ENCODE results near the gene STARD7.
"Not testable (repeated sequence)": the region's sequence is repeated elsewhere in the genome, so short reads cannot be mapped to it uniquely, and the experiment has no call there.

STARD7 gene

DNA sequence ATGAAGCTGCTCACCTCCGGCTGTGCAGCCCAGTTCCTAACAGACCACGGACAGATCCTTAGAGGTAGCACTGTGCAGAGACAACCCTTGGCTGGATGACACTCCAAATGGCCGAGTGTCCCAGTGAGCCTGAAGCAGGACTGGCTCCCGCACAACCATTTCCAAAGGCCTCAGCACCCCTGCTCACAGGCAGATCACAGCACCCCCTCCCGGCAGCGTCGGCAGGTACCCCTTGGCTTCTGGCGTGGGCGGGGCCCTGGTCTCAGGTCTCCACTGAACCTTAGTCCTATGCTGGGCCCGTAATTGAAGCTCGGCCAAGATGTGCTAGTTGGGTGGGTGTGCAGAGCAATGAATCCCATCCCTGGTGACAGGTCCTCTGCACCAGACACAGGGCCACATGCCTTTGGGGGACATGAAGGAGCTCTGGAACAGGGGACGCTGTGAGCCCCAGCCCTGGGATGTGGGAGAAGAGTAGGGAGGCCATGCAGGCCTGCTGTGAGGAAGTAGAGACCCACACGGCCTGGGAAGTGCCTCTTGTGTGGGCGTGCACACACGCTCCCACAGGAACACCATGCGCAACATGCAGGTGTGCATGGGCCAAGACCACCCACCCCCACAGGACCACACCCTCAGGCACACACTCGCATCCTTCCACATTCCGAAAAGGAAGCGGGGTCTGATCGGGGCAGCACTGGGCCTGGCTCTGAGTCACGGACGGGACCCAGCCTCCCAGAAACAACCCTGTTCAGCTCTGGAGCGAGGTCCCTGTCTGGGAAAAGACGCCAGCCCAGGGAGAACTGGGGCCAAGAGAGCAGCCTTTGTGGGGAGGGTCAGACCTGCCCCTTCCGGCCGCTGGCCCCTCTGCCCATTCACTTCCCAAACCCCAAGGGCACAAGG is 66.2 kb downstream of the STARD7 start:
- Histone ChIP-seq H4K20me1 (peaks cover 16 to 43% (median 31%) of the 10 kb centered on the region in 11 experiments; a peak in 21 of 22 replicates), H3K36me3 (peaks cover 12 to 27% (median 24%) of the 10 kb centered on the region in 11 experiments; a peak in 20 of 22 replicates), H3K4me2 (peak overlapping the region; percentile 81 to 99 (median 98)), H3K27me3 (no peaks in the 10 kb centered on the region), H3K9me3 (replicated peaks in 1 of 11) (no peaks in the 10 kb centered on the region), H3K27ac (peak overlapping the region in 2 of 11 experiments; percentile 3 to 28; a peak in 1 of 22 replicates), H3K4me3 (peak overlapping the region in 9 of 10 experiments; percentile 71 to 98 (median 86); a peak in 13 of 20 replicates), H3K4me1 (peaks cover 45 to 66% (median 59%) of the 10 kb centered on the region in 10 experiments), H3K9ac (peak overlapping the region in 7 of 11 experiments; percentile 86 to 98 (median 92); a peak in 12 of 22 replicates)
- TF ChIP-seq Cebpa-rat (IDR thresholded peaks at IDR 0.05), result no peak

DNA sequence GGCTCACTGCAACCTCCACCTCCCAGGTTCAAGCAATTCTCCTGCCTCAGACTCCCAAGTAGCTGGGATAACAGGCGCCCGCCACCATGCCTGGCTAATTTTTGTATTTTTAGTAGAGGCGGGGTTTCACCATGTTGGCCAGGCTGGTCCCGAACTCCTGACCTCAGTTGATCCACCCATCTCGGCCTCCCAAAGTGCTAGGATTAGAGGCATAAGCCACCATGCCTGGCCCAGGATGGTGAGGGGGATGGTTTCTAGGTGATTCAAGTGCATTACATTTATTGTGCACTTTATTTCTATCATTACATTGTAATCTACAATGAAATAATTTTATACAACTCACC is 67.0 kb downstream of the STARD7 start:
- Histone ChIP-seq H3K36me3 (peaks cover 12 to 27% (median 24%) of the 10 kb centered on the region in 11 experiments; a peak in 20 of 22 replicates), H3K4me1 (peaks cover 36 to 62% (median 52%) of the 10 kb centered on the region in 10 experiments), H3K4me2 (peak overlapping the region in 10 of 11 experiments; percentile 9 to 99 (median 93); a peak in 13 of 22 replicates), H4K20me1 (peaks cover 16 to 43% (median 31%) of the 10 kb centered on the region in 11 experiments; a peak in 21 of 22 replicates)
- not testable (repeated sequence) for H3K27ac ChIP-seq; H3K9ac ChIP-seq; H3K4me3 ChIP-seq; H3K9me3 ChIP-seq (replicated peaks in 1 of 11); H3K27me3 ChIP-seq
- TF ChIP-seq Cebpa-rat (IDR thresholded peaks at IDR 0.05), result peak in 1 of 11 experiments; percentile 3; a peak in 1 of 22 replicates

DNA sequence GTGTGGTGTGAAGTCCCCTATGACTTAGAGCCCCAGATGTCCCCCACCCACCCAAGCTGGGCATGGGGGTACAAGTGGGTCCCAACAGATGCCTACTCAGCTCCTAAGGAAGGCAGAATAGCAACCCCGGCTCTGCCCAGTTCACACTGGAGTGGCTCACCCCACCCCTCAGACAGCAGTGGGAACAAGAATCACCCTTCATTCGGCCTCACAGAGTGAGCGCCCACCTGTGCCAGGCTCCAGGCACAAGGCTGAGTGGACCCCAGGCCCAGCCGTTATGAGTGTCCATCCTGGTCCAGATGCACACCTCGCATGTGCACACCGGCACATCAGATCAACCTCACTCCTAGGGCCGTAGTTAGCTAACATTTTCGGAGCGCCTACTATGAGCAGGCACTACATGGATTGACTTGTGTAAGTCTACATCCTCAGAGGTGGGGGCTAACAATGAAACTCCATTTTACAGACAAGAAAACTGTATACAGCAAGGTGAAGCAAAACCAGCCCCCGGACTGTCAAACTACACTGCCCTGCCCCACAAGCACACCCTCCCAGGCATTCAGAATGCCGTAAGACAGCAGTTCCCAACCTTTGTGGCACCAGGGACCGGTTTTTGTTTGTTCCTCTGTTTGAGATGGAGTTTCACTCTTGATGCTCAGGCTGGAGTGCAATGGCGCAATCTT is 67.5 kb downstream of the STARD7 start:
- Histone ChIP-seq H3K9me3 (replicated peaks in 1 of 11) (no peaks in the 10 kb centered on the region), H3K27ac (no peak overlapping the region), H3K4me3 (no peak overlapping the region), H3K4me1 (peaks cover 31 to 62% (median 49%) of the 10 kb centered on the region in 10 experiments), H3K9ac (peak overlapping the region in 1 of 11 experiments; percentile 44; a peak in 1 of 22 replicates), H3K27me3 (no peaks in the 10 kb centered on the region), H4K20me1 (peaks cover 16 to 43% (median 31%) of the 10 kb centered on the region in 11 experiments; a peak in 21 of 22 replicates), H3K4me2 (peak overlapping the region in 9 of 11 experiments; percentile 9 to 99 (median 93); a peak in 16 of 22 replicates), H3K36me3 (peaks cover 12 to 27% (median 24%) of the 10 kb centered on the region in 11 experiments; a peak in 20 of 22 replicates)
- TF ChIP-seq Cebpa-rat (IDR thresholded peaks at IDR 0.05), result peak in 1 of 11 experiments; percentile 37; a peak in 1 of 22 replicates

DNA sequence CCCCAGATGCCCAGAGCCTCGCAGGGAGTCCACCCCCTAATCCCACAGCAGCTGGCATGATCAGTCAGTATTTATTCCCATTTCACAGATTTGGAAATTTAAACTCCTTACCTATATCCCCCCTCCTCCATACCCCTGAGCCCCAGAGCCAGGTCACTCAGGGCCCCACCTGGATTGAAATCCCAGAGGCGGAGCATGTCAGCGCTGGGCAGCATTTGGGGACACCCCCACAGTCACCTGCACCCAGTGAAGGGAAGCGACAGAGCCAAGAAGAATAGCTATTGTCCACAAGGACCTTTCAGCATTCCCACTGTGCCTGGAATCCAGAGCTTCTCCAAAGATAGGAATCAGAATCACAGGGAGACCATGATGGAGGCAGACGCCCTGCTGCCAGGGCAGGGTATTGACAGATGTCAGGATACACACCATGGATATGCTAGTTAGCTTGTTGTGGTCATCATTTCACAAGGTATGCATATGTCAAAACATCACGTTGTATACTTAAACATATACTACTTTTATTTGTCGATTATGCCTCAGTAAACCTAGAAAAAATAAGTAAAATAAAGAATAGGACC is 69.4 kb downstream of the STARD7 start:
- H3K36me3 ChIP-seq, result peaks cover 12 to 27% (median 24%) of the 10 kb centered on the region in 11 experiments; a peak in 20 of 22 replicates
- H3K4me2 ChIP-seq, result no peak overlapping the region
- no peak overlapping the region for H3K27ac ChIP-seq
- H3K9ac ChIP-seq, result no peak overlapping the region
- no peaks in the 10 kb centered on the region for H3K27me3 ChIP-seq
- peaks cover 23 to 62% (median 38%) of the 10 kb centered on the region in 10 experiments for H3K4me1 ChIP-seq
- H3K9me3 ChIP-seq (replicated peaks in 1 of 11), result no peaks in the 10 kb centered on the region
- no peak overlapping the region for H3K4me3 ChIP-seq
- TF ChIP-seq Cebpa-rat (IDR thresholded peaks at IDR 0.05), result no peak
- peaks cover 15 to 35% (median 24%) of the 10 kb centered on the region in 11 experiments; a peak in 21 of 22 replicates for H4K20me1 ChIP-seq

GRCh38 chr2:96138179-96139145 is 70.2 kb downstream of the STARD7 start, which contains the start of gene ASTL:
Gene ASTL, minus strand, starts transcription at chr2:96138502. Its CDS starts 66 bp downstream, at chr2:96138436.
- Histone ChIP-seq H3K4me1 (peaks cover 15 to 60% (median 30%) of the 10 kb centered on the region in 10 experiments), H3K27ac (no peak within 1 kb of the TSS), H3K36me3 (peaks cover 5 to 20% (median 15%) of the 10 kb centered on the region in 11 experiments; a peak in 20 of 22 replicates), H3K4me2 (no peak within 1 kb of the TSS), H3K27me3 (no peaks in the 10 kb centered on the region), H3K9me3 (replicated peaks in 1 of 11) (no peaks in the 10 kb centered on the region), H3K4me3 (no peak within 1 kb of the TSS), H4K20me1 (peaks cover 7 to 27% (median 16%) of the 10 kb centered on the region in 11 experiments; a peak in 21 of 22 replicates), H3K9ac (0 out of 22 replicates have a peak within 1 kb of the TSS, but pooled peaks of 2 of the 11 experiments have one; percentile 30 to 31)
- TF ChIP-seq Cebpa-rat (IDR thresholded peaks at IDR 0.05), result no peak

DNA sequence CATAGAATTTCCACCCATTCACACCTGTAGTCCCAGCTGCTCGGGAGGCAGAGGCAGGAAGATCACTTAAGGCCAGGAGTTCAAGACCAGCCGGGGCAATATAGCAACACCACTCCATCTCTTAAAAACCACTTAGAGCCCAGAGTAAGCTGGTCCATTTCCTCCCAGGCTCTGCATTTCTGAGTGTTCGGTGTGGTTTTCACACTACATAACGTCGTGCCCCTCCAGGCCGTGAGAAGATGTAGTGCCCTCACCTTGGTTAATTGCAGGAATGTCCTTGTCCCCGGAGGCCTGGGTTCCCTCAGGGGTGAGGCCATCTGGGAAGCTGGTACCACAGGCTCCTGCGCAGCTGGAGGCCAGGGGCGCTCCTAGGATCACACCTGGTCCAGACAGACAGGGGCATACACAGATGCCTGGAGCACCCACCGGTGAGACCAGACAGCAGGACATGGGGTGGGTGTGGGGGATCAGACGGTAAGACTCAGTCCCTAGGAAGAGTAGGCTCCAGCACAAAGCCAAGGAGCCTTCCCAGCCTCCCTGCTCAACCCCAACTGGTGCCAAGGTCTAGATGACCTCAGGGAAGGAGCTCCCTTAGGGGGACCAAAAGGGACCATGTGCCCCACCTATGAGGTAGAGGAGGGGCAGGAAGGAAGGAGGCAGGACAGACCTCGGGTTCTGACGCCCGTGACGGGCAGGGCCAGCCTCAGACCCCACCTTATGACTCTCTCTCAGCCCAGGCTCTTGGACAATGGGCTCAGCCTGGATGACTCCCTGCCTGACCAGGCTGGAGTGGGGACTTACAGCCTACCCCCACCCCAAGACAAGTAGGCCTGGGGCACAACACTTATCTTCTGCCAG is 71.1 kb downstream of the STARD7 start:
- no peak for TF ChIP-seq Cebpa-rat (IDR thresholded peaks at IDR 0.05)
- no peak overlapping the region for H3K27ac ChIP-seq
- peaks cover 0 to 18% (median 7%) of the 10 kb centered on the region in 11 experiments; a peak in 20 of 22 replicates for H4K20me1 ChIP-seq
- H3K36me3 ChIP-seq, result peaks cover 0 to 11% (median 6%) of the 10 kb centered on the region in 11 experiments; a peak in 12 of 22 replicates
- H3K27me3 ChIP-seq, result no peaks in the 10 kb centered on the region
- H3K9ac ChIP-seq, result 0 out of 22 replicates have a peak overlapping the region, but pooled peaks of 2 of the 11 experiments have one; percentile 30 to 31
- peaks cover 6 to 51% (median 21%) of the 10 kb centered on the region in 10 experiments for H3K4me1 ChIP-seq
- H3K9me3 ChIP-seq (replicated peaks in 1 of 11), result no peaks in the 10 kb centered on the region
- H3K4me2 ChIP-seq, result no peak overlapping the region
- no peak overlapping the region for H3K4me3 ChIP-seq
